ENCODE data around the gene ATXN7L3.

The ATXN7L3 gene

DNA sequence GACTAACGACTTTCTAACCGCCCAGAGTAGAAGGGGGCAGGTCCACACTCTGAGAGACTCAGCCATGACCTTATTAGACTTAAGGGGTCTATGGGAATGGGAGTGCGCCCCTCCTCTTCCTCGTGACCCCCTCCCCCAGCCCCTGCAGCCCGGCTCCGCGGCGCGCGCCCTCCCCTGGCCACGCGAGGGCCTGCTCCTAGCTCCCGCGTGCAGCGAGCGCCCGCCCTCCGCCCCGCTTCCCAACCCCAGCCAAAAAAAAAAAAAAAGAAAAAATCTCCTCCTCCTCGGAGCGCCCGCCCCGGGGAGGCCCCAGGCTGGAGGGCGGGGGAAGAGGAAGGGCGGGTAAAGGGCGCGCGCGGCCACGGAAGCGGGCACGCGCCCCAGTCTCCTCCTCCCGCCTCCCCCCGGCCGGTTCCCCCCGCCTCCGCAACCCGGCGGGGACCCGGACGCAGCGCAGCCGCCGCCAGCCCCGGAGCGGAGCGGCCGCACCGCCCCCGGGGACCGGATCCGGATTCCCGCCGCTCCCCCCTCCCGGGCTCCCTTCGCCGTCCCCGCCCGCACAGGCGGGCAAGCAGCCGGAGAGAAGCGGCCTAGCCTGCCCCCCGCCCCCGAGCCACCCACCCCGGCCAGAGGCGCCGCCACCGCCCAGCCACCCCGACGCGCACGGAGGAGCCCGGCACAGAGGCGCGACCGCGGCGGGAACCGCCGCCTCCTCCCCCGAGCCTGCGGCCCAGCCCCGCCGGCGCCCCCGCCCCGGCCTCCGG lies 18.8 kb upstream of the ATXN7L3 start:
- DNase-seq = peak; percentile 95

DNA sequence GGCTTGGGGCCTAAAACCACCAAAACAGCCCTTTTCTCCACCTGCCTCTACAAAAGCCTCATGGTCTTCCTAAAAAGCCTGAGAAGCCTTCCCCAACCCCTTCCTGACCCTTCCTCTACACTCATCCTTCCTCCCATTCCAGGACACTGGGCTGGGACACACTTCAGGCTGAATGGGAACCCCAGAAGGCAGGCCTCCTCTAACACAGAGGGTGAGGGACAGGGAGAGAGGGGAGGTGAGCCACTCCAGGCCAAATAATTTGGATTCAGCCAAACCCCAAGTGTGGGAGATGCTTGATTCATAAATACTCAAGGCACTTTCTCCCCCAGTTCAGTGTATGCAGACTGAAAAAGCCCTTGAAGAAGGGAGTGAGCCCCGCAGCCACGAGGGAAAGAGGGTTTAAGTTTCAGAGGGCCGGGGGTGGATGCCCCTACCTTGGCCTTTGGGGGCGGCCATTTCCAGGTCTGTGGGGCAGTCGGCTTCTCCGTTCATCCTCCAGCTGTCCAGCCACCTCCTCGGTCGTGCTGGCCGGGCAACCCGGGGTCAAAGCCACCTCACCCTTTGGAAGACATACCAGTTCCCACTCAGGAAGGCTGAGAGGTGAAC lies 18.2 kb upstream of the ATXN7L3 start:
- no peak for DNase-seq

DNA sequence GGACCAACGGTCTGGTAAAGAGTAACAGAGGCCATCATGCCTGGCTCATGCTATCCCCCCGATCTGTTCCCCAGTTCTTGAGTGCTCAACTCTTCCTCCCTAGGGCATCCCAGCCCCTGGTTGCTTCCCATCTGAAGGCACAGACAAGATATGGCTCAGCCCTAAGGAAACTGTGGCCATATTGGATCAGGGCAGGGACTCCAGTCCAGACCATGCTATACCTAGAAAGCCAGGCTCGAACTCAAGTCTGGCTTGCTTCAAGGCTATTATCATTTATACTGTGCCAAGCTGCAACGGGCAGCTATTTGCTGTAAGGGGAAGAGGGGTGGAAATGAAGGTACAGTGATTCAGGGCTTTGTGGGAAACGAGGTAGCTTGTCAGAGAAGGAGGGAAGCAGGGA lies 17.0 kb upstream of the ATXN7L3 start:
- no peak for DNase-seq

DNA sequence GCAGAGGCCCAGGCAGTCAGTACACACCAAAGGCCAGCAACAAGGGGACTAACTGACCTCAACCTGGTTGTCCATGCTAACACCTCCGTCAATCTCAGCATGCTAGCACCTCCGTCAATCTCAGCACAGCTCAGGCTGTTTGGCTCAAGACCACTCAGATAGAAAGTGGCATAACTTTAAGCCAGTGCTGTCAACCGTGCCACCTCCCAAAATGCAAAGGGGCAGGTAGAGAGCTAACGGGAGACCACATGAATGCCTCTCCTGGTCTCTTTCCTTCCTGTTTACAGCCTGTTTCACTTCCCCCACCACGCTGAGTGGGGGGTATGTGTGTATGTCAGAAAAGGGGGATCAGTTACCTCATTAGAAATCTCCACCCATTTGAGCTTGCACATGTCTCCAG lies 16.5 kb upstream of the ATXN7L3 start:
- no peak for DNase-seq

DNA sequence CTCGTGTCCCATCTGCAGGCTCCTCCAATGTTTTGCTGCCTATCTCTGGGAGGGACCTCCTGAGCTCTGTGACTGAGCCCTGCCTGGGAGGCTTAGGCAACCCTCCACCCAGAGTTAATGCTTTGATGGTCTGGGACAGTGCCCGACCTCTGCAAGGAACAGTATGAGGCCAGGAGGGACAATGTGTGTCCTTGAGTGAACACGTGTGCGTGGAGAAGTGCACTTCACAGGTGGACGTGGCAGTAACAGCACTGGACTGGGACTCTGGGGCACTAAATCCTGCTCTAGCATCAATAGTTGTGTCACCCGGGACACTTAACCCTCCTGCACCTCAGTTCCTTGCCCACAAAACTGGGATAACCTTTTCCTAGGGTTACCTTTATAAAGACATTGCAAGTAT lies 15.2 kb upstream of the ATXN7L3 start:
- DNase-seq = no peak

DNA sequence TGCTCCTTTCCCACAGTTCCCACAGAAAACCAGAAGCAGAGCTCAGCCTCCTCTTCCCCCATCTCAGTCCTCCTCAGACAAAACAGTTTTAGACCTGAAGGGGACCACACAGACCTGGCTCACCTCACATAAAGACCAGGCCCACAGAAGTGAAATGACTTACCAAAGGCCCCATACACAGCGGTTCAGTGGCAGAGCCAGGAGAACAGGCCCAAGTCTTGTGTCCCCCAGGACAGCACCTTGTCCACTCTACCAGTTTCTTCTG lies 14.5 kb upstream of the ATXN7L3 start:
- no peak for DNase-seq

DNA sequence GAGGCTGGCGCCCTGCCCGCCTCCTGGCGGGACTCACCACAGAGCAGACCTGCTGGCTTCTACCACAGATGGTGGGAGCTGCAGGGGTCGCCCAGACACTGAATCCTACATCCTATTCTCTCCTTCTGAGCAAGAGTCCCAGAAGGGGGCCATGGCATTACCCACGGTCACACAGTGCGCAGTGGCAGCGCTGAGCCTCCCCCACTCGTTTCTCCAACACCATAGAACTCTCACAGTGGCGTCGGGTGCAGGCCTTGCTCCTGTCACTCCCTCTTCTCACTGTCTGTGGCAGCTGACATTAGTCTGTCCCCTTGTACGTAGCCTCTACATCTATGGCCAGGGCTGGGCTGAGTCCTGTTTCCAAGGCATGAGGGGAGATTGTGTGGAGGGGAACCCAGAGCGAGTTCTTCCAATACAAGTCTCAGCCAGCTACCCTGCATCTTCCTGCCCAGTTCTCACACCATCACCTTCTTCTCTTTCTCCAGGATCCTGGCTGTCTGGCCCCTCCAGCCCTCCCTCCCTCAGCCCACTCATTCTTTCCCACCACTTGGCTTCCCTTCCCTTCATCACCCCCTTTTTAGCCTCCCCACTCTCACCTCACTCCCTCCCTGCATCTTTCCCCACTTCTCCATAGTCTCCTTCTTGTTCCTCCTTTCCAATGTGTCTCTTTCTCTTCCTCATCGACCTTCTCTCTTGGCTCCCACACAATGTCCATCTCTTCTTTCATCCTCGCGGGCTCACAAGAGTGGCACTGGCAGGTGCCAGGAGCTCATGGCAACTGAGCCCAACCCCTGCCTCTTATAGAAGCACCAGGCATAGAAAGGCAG lies 13.9 kb upstream of the ATXN7L3 start:
- DNase-seq = no peak

DNA sequence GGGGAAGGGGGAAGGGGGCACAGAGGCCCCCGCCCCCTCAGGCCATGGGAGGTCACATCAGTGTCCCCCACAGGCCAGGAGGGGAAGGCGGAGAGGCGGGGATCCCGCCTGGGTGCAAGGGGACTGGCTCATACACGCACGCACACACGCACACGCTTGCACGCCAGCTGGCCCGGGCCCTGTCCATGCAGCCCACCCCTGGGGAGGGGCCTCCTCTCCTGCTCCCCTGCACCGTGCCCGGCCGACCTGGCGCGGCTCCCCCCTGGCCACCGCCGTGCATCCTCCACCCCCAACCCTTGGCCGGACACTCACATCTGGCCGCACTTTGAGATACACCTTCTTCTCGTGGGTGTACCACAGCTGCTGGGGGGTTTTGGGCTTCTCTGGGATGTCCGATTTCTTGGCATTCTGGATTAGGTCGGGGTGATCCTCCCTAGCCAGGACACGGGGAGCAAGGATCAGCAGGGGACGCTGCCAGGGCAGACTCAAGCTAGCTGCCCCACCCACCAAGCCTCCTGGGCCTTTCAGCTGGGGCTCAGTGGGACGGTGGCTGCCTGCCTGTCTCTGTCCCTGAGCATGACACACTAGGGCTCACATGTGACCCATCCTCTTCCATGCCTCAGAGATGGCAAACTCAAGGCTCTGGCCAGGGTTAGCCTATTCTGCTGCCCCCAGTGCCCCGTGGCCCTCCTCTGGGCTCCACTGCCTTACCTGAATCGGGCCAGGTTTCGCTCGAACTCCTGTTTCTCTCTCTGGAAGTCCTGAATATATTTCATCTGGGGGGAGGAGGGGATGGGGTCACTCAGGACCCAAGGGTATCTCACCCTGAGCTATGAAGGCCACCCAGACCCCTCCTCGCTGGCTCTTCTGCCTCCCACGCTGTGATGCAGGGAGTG lies 13.1 kb upstream of the ATXN7L3 start:
- no peak for DNase-seq

DNA sequence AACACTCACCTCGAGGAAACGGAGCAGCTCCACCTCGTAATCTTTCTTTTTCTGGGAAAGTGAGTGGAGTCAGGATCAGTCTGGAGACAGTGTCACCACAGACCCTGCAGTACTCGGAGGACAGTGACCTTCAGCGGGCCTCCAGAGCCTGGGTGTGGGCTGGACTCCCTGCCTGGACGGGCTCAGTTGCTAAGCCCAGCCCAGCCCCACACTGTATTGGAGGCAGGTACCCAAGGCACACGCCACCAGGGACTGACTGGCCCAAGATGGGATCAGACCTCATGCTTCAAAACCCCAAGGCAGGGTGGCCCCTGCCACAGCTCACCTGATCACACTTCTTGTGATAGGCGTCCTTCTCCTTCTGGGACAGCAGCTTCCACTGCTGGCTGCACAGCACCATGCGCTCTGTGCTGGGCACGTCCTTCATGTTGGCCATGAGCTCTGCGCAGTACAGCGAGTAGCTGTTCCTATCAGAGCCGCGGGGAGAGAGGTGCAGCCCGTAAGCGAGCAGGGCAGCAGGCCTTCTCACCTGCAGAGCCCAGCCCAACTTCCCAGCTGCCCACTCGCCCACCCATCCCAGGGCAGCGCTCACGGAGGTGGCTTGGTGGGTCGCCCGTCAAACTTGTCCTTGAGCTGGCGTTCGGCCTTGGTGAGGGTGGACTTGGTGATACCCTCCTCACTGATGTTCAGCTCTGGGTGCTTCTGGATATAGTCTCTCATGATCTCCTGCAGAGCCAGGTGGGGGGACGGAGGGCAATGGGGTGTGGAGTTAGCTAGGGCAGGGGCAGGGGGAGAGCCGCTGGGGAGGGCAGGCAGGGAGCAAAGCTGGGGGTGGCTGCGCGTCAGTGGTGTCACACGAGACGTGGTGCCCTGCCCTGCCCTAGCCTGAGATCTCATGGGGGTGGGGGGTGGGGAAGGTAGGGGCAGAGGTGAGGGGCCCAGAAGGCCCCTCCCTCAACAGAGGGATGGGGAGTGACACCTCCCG lies 11.9 kb upstream of the ATXN7L3 start:
- DNase-seq = no peak

DNA sequence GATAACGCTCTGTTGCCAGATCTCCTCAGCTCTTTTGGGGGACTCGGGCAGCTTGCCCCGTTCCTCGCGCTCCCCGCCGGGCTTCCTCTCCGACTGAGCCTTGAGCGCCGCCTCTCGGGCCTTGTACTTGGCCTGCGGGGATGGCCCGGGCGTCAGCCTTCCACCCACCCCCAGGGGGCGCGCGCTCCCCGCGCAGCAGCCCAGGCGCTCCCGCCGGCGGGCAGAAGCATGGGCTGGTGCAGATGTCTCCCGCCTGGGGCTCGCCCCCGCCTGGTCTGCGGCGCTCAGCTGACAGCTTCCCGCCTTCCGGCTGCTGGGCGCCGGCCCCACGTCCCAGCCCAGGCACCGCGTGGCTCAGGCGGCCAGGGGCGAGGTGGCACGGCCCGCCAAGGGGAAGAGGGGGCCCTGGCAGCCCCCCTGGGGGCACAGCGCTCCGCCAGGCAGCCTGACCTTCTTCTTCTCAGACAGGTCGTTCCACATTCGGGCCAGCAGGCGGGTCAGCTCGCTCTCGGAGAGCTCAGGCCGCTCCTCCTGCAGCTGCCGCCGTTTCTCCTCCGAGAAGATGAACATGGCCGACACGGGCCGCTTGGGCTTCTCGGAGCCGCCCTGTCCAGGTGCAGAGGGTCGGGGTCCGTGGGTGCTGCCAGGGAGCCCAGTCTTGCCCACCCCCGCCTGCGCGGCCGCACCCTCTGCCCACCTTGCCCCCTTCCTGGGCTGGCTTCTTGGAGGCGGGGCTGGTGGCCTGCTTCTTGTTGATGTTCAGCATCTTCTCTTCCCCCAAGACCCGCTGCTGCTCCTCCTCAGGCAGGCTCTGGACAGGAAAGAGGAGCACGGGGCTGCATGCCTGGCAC lies 10.9 kb upstream of the ATXN7L3 start:
- DNase-seq = peak; percentile 86

DNA sequence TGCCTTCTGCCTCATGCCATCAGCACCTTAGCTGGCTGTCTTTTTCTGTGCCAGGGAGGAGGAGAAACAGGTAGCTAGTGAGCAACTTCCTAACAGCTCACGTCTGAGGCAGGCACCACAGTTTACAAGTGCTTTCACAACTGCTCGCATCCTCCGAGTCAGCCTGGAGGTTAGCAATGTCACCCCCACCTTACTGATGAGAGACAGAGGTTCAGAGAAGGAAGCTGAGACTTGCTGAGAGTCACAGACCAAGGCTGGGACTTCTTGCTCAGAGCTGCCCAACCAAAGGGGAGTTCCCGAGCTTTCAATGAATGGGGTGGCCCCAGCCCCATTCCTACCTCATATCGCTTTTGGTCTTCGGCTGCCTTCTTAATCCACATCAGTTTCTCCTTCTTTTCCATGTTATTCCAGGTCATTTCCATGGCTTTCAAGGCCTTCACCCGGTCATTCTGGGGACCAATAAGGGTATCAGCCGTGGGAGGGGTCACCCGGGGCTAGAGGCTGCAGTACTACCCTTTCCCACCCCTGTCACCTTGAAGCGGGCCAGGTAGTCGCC lies 10.2 kb upstream of the ATXN7L3 start:
- no peak for DNase-seq

DNA sequence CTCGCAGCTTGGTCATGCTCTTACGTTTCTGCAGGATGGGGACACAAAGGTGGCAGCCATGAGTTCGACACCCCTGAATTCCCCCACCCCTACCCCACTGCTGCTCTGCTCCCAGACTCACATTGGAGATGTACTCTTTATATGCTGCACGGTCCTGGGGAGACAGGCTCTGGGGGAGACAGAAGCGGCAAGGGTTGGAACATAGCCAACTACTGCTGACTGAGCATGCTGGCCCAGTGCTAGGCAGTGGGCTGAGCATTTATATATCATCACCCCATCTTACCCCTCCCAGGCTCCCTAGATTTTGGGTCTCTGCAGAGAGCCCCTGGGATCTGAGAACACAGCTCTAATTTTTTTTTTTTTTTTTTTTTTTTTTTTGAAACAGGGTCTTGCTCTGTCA lies 8.1 kb upstream of the ATXN7L3 start:
- no peak for DNase-seq

DNA sequence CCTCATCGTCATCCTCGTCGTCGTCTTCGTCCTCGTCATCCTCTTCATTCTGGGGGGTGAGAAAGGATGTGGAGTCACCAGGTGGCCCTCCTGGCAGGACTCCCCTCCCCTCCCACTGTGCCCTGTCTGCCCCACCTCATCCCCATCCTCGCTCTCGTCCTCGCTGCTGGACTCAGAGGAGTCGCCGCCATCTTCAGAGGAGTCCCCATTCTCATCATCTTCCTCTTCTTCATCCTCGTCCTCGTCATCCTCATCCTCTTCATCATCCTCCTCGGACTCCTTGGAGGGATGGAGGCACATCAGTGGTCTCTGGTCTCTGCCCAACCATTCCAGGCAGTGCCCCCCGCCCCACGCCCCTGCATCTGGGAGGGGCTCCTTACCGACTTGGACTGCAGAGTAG lies 7.6 kb upstream of the ATXN7L3 start:
- DNase-seq = no peak

DNA sequence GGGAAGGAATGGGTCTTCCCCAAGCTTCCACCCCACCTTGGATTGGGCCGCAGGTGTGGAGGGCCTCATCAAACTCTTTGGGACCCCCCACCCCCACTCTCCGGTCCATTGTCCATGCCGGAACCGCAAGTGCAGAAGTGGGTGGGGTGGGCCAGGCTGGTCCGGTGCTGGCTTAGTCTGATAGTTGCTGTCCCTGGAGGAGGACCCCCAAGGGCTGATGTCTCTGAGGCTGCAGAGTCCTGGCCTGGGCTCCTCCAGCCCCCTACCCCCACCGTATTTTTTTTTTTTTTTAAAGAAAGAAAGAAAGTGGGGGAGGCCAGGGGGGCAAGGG lies 7.1 kb upstream of the ATXN7L3 start:
- DNase-seq = no peak

DNA sequence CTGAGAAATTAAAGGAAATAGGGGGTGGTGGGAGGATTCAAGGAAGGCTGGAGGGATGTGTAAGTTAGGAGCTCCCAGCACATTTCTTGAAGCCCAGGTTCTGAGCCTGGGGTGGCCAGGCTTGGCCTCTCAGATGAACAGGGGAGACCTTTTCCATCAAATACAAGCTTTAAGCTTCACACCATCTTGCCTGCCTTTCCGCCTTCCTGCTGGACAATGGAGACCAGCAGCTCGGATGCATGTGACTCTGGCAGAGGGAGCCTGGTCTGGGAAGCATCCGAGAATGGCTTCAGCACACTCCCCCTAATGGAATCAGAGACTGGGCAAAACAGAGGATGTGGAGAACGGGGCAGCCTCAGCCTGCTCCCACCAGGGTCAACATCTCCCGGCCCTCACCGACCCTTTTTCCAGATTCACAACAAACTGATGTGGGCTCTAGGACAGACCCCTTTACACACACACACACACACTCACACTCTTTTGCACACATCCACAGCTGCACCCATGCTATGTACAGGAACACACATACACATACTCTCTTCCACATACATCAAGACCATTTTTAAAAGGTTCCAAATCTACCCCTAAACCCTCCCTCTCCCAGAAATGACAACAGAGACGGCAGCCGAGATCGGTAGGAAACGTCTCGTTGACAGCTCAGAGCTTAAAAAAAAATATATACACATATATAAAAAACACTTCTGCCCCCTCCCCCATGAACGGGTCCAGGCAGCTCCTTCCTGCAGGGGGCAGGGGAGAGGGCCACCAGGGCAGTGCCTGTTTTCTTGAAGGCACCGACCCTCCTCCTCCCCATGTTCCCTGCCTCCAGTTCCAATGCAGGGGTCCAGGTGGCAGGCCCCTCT lies 6.5 kb upstream of the ATXN7L3 start:
- DNase-seq = no peak

DNA sequence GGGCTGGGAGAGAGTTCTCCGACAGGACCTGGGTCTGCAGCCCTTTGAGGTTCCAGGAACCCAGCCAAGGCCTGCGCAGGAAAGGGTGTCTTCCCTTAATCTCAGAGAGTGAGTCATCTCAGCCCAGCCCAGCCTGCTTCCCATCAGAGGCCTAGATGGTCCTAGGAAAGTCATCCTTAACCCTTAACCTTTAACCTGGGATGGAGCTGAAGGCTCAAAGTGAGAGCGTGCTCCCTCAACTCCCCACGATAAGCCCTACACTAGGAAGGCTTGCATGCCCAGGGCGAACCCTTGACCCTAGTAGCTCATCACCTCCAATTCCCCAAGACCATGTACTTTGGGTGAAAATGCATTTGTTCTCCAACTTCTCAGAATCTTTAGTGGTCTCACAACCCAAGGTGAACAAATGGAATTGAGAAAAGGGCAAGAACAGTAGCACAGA lies 4.8 kb upstream of the ATXN7L3 start:
- DNase-seq = peak; percentile 57

DNA sequence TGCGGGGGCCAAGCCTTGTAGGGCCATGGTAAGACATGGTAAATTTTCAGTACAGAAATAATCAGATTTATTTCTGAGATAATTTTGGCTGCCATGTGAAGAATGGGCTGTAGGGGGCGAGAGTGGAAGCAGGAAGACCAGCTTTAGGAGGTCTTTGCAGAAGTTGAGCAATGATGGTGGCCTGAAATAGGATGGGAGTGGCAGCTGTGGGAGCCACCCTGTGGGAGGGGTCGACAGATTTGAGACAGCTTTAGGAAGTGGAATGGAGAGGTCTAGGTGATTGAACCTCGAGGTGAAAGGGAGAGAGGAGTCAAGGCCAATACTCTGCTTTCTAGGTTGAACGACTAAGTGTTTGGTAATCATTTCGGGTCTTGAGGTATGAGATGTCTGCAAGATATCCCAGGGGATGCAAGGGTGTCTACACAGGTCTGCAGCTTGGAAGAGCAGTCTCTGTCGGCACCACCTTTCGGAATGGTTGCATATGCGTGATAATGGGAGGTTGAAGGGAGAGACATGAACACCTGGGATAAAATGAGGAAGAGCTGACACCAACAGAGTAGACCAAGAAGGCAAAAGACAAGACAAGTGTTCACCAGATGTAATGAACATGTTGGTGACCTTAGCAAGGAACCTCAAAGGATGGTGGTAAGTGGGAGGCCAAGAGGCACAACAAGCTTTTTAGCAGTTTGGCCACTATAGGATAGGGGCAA lies 4.2 kb upstream of the ATXN7L3 start:
- peak; percentile 56 for DNase-seq

DNA sequence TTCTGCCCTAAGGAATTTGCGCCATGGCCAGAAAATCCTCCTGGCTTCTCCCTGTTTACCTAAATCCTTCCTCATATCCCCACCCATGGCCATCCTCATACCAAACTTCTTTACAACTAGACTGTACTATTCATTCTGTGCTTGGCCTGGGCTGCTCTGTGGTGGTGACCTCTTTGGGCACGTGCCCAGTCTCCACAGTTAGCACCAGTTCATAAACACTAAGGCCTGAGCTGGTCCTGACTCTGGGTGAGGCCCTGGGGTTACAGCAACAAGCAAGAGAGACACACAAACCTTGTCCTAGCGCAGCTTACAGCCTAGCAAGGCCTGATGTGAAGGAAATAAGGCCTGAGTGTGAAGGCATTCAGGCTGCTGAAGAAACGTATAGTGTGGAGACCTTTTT lies 3.1 kb upstream of the ATXN7L3 start:
- DNase-seq = no peak

Data from fibroblast of skin of right quadriceps (primary cell).